ENCODE results near the gene LENEP.

DNA sequence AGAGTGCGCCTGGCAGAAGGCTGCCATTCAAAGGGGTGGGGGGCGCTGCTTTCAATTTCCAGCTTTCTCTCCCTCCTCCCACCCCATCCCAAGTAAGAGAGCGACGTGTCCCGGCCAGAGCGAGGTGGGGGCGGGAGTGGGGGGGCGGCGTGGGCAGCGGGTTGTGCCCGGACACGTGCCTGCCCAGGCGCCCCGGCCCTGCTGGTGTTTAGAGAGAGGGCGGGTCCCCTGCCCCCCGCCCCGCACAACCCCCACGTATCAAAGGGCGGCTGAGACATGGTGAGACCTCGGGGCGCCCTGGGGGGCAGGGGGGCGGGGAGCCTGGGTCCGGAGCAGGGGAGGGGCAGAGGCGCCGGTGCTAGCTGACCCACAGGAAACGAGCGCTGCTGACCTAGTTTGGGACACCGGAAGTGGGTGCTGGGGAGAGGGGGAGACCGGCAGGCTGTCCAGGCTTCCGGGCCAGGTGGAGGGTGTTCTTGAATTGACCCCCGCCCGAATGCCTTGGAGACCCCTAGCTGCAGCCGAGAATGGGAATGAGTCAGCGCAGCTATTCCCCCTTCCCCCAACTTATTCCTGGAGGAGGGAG is 10.5 kb downstream of the LENEP start:
- TF ChIP-seq EZH2 (IDR thresholded peaks at IDR 0.05; ENCODE audit: low read depth, low read length, severe bottlenecking) (no peak), CTCF (IDR thresholded peaks at IDR 0.05; ENCODE audit: control extremely low read depth in 1 of 3, insufficient read depth in 1 of 3, low read depth in 1 of 3, low read length in 3 of 3) (no peak), POLR2AphosphoS5 (IDR thresholded peaks at IDR 0.05; ENCODE audit: low read depth, low read length) (no peak; the same call in 1 of the 2 replicates), EP300 (IDR thresholded peaks at IDR 0.05; ENCODE audit: borderline replicate concordance in 1 of 2, low read depth in 2 of 2, low read length in 2 of 2) (no peak), RBBP5 (IDR thresholded peaks at IDR 0.05; ENCODE audit: borderline replicate concordance, low read depth, low read length) (no peak)
